Neural cell (in vitro differentiated cells): ENCODE data around the gene GDPD5.

Source experiments
- EP300 ChIP-seq: fragments of 450-650 bp; conservative IDR thresholded peaks from 2 replicates; pipeline ENCODE4 v1.6.1; 2014; ENCODE audit warnings: antibody characterized with exemption, mild to moderate bottlenecking, moderate library complexity; ENCODE audit not compliant: poor library complexity, severe bottlenecking
- EZH2 ChIP-seq: fragments of 200-600, 300-800 bp; shearing (Covaris generic), sonication (generic); IDR thresholded peaks from 2 replicates; pipeline ENCODE4 v1.6.1; 2014; ENCODE audit warnings: antibody characterized with exemption, low read length, borderline replicate concordance, mild to moderate bottlenecking; ENCODE audit not compliant: insufficient read depth, poor library complexity, severe bottlenecking
- MXI1 ChIP-seq: fragments of 450-650 bp; conservative IDR thresholded peaks from 2 replicates; pipeline ENCODE4 v1.6.1; 2014; ENCODE audit warnings: antibody characterized with exemption, mild to moderate bottlenecking; ENCODE audit not compliant: poor library complexity, severe bottlenecking
- POLR2AphosphoS5 ChIP-seq: IDR thresholded peaks from 2 replicates; pipeline ENCODE4 v1.6.1; 2012
- RAD21 ChIP-seq: fragments of 450-650 bp; conservative IDR thresholded peaks from 2 replicates; pipeline ENCODE4 v1.6.1; 2014; ENCODE audit warnings: antibody characterized with exemption, mild to moderate bottlenecking, moderate library complexity
- REST ChIP-seq: IDR thresholded peaks from 2 replicates; pipeline ENCODE4 v1.6.1; 2012; ENCODE audit warnings: borderline replicate concordance
- SMC3 ChIP-seq: fragments of 450-650 bp; conservative IDR thresholded peaks from 2 replicates; pipeline ENCODE4 v1.6.1; 2014; ENCODE audit warnings: antibody characterized with exemption, mild to moderate bottlenecking, moderate library complexity; ENCODE audit not compliant: poor library complexity
- TAF1 ChIP-seq: IDR thresholded peaks from 2 replicates; pipeline ENCODE4 v1.6.1; 2012; ENCODE audit warnings: low read depth
- TF ChIP-seq, protein P1 (sequence below): fragments of 450-650 bp; IDR thresholded peaks from 2 replicates; pipeline ENCODE4 v1.5.1; 2014; ENCODE audit warnings: antibody characterized with exemption, mild to moderate bottlenecking, moderate library complexity; ENCODE audit not compliant: poor library complexity, severe bottlenecking

DNA sequence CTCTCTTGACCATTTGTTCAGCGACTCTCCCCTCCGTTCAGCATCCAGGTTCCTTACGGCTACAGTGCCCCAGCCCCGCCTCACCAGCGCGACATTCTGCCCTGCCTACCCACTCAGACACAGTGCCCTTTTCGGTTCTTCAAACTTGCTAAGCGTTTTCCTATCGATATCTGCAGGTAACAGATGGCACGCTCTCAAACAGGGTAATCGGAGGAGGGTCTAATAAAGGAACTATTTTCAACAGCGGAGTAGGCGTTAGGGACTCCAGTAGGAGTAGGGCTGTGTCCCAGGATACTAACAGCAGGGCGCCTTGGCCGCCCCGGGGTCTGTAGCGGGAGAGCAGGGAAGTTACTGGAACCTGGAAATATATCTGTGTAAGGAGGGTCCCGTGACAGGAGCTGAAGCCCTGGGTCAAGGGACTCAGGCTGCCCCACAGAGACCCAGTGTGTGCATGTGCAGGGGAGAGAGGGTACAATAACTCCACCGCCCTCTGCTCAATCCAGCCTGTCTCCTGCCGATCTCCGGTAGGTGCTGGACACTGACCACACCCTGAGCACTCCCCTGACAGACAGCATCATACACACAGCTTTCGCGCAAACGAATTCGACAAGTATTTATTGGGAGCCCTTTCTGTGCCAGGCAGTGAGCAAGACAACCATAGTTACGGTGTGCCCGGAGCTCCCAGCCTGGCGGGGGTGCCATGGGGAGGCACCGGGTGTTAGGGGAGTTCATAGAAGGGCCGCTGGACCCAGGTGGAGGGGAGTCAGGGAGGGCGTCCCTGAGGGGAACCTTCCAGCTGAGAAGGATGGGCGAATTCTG, 94.8 kb downstream of the GDPD5 start:
- TF ChIP-seq, protein P1, sequence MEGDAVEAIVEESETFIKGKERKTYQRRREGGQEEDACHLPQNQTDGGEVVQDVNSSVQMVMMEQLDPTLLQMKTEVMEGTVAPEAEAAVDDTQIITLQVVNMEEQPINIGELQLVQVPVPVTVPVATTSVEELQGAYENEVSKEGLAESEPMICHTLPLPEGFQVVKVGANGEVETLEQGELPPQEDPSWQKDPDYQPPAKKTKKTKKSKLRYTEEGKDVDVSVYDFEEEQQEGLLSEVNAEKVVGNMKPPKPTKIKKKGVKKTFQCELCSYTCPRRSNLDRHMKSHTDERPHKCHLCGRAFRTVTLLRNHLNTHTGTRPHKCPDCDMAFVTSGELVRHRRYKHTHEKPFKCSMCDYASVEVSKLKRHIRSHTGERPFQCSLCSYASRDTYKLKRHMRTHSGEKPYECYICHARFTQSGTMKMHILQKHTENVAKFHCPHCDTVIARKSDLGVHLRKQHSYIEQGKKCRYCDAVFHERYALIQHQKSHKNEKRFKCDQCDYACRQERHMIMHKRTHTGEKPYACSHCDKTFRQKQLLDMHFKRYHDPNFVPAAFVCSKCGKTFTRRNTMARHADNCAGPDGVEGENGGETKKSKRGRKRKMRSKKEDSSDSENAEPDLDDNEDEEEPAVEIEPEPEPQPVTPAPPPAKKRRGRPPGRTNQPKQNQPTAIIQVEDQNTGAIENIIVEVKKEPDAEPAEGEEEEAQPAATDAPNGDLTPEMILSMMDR, result no peak
- no peak for TF ChIP-seq RAD21
- no peak for TF ChIP-seq POLR2AphosphoS5
- no peak for TF ChIP-seq REST
- TF ChIP-seq EZH2, result no peak
- TF ChIP-seq EP300, result no peak
- no peak for TF ChIP-seq TAF1
- TF ChIP-seq MXI1, result no peak
- no peak for TF ChIP-seq SMC3
